Activated CD8-positive, alpha-beta T cell treated with anti-CD3 and anti-CD28 coated beads for 36 hours (primary cell): ENCODE data around the gene KRTAP5-11. TPM values are rescaled to one million over a fixed set of nuclear protein-coding genes. Genes with fewer than 3 reads are reported as not detected.

Experiments
- ATAC-seq: fragments of 200-7000 bp; cut with Tn5 transposase; one replicate; pipeline ENCODE4 v1.10.0; 2021; ENCODE audit warnings: mild to moderate bottlenecking, moderate library complexity
- CTCF ChIA-PET: fragments of 350-600 bp; sonication (Branson Sonifier 250); formaldehyde crosslinking; loops from one replicate; lab custom pipeline; 2021; ENCODE audit warnings: antibody characterized with exemption; lab: Charles Lee
- POLR2A ChIA-PET: fragments of 350-600 bp; sonication (Branson Sonifier 250); formaldehyde crosslinking; loops from one replicate; lab custom pipeline; 2021; ENCODE audit warnings: antibody characterized with exemption; lab: Charles Lee
- DNase-seq: peaks from one replicate; pipeline ENCODE4 v3.0.0-alpha.2; 2020
- H3K27ac Mint-ChIP-seq: one replicate; pipeline ENCODE4 v1.8.0; 2021; ENCODE audit warnings: mild to moderate bottlenecking, mixed read lengths
- H3K27me3 Mint-ChIP-seq: one replicate; pipeline ENCODE4 v1.8.0; 2021; ENCODE audit warnings: mixed read lengths
- H3K36me3 Mint-ChIP-seq: one replicate; pipeline ENCODE4 v1.8.0; 2021; ENCODE audit warnings: low read depth, mixed read lengths
- H3K4me1 Mint-ChIP-seq: one replicate; pipeline ENCODE4 v1.8.0; 2021; ENCODE audit warnings: low read depth, mixed read lengths
- H3K4me3 Mint-ChIP-seq: one replicate; pipeline ENCODE4 v1.8.0; 2021; ENCODE audit warnings: mild to moderate bottlenecking, moderate library complexity, mixed read lengths
- H3K9me3 Mint-ChIP-seq: one replicate; pipeline ENCODE4 v1.8.0; 2021; ENCODE audit warnings: mixed read lengths
- intact Hi-C: fragments of 100-400 bp; cut with micrococcal nuclease; formaldehyde crosslinking; loops from one replicate; pipeline ENCODE4 v1.10.0; 2022
- total RNA-seq, 2 experiments: library from RNA; stranded (reverse); gene quantifications; one replicate each; pipeline ENCODE4 v1.2.3, GENCODE V29; 2021
- TF ChIP-seq, protein P1 (sequence below): fragments of 200-600 bp; IDR thresholded peaks from one replicate; pipeline ENCODE4 v1.8.0; 2022; ENCODE audit warnings: antibody characterized with exemption, mild to moderate bottlenecking

Gene KRTAP5-11
- total RNA-seq, 2 experiments from 2014 or later, result not detected

DNA sequence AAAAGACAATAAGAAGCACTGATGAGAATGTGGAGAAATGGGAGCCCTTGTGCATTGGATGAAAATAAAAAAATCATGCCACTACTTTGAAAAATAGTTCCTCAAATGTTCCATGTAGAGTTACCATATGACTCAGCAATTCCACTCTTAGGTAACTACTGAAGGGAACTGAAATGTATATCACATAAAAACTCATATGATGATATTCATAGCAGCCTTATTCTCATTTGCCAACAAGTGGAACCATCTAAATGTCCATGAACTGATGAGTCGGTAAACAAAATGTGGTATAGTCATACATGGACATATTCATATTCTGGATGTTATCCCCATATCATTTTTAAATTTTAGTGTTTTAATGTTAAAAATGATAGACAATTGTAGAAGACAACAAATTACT, 31.0 kb downstream of the KRTAP5-11 start:
- intact Hi-C loops, result no loop called here
- ChIA-PET CTCF (no interaction called here), POLR2A (no interaction called here)
- H3K4me1 Mint-ChIP-seq, result no peaks in the 10 kb centered on the region
- no peak for ATAC-seq
- peaks cover 14% of the 10 kb centered on the region for H3K27me3 Mint-ChIP-seq
- DNase-seq, result no peak
- H3K27ac Mint-ChIP-seq, result no peak overlapping the region
- no peak overlapping the region for H3K4me3 Mint-ChIP-seq
- H3K36me3 Mint-ChIP-seq, result no peaks in the 10 kb centered on the region
- TF ChIP-seq, protein P1, sequence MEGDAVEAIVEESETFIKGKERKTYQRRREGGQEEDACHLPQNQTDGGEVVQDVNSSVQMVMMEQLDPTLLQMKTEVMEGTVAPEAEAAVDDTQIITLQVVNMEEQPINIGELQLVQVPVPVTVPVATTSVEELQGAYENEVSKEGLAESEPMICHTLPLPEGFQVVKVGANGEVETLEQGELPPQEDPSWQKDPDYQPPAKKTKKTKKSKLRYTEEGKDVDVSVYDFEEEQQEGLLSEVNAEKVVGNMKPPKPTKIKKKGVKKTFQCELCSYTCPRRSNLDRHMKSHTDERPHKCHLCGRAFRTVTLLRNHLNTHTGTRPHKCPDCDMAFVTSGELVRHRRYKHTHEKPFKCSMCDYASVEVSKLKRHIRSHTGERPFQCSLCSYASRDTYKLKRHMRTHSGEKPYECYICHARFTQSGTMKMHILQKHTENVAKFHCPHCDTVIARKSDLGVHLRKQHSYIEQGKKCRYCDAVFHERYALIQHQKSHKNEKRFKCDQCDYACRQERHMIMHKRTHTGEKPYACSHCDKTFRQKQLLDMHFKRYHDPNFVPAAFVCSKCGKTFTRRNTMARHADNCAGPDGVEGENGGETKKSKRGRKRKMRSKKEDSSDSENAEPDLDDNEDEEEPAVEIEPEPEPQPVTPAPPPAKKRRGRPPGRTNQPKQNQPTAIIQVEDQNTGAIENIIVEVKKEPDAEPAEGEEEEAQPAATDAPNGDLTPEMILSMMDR, result no peak
- no peaks in the 10 kb centered on the region for H3K9me3 Mint-ChIP-seq

DNA sequence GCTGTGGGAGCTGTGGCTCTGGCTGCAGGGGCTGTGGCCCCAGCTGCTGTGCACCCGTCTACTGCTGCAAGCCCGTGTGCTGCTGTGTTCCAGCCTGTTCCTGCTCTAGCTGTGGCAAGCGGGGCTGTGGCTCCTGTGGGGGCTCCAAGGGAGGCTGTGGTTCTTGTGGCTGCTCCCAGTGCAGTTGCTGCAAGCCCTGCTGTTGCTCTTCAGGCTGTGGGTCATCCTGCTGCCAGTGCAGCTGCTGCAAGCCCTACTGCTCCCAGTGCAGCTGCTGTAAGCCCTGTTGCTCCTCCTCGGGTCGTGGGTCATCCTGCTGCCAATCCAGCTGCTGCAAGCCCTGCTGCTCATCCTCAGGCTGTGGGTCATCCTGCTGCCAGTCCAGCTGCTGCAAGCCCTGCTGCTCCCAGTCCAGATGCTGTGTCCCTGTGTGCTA, 33.9 kb downstream of the KRTAP5-11 start:
- intact Hi-C loops, result no loop called here
- ChIA-PET POLR2A (no interaction called here), CTCF (no interaction called here)
- H3K27me3 Mint-ChIP-seq, result peaks cover 14% of the 10 kb centered on the region
- H3K27ac Mint-ChIP-seq, result no peak overlapping the region
- H3K4me1 Mint-ChIP-seq, result peaks cover 8% of the 10 kb centered on the region
- ATAC-seq (no peak), DNase-seq (no peak)
- H3K9me3 Mint-ChIP-seq, result no peaks in the 10 kb centered on the region
- TF ChIP-seq, protein P1, result no peak
- no peak overlapping the region for H3K4me3 Mint-ChIP-seq
- no peaks in the 10 kb centered on the region for H3K36me3 Mint-ChIP-seq

DNA sequence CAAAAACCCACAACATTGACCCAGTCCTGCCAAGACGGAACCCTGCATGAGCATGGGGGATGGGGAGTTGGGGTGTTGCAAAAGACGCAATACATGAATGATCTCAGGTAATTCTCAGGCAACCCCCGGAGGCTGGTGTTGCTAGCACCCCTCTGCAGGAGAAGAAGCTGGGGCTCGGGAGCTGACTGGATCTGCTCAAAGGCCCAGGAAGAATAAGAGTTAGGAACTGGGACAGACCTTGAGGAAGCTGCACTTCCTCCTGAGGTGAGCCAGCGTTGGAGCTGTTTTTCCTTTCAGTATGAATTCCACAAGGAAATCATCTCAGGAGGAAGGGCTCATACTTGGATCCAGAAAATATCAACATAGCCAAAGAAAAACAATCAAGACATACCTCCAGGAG, 34.6 kb downstream of the KRTAP5-11 start, which contains the start of gene KRTAP5-9:
KRTAP5-9 (plus strand) TSS at position 301 of the 400 bp plus-strand sequence. CDS start 238 bp downstream, outside the sequence.
- ATAC-seq, result no peak
- POLR2A ChIA-PET, result no interaction called here
- CTCF ChIA-PET, result no interaction called here

DNA sequence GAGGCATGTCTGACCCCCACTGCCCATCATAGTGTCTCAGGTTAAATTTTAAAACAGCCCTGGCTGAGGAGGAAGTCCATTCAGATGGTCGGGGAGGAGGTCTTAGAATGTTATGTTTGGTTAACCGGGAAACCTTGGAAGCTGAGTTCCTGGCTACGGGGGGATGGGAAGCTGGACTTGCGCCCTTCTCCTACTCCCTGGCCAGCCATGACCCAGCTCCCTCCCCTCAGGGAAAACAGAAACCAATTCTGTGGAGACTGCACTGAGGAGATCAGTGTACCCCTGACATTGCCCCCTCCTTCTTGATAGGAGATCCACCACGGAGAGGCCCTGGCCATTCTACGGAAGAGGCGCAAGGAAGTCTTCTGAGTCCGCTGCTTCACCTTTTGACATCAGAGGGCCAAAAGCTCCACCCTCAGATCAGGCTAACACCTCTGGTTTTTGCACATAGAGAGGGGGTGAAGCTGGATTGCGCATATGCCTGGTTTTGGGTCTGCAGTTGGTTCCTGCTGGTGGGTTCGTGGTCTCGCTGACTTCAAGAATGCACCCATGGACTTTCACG, 37.2 kb downstream of the KRTAP5-11 start:
- ChIA-PET CTCF (interaction anchor here (1.9 kb wide), 1 partner anchor 17 kb away, joined by 4 read pairs; no protein-coding TSS in a partner anchor), POLR2A (no interaction called here)
- intact Hi-C loops, result no loop called here
- no peaks in the 10 kb centered on the region for H3K36me3 Mint-ChIP-seq
- DNase-seq (no peak), ATAC-seq (no peak)
- H3K4me3 Mint-ChIP-seq, result no peak overlapping the region
- peaks cover 17% of the 10 kb centered on the region for H3K27me3 Mint-ChIP-seq
- H3K4me1 Mint-ChIP-seq, result peaks cover 23% of the 10 kb centered on the region
- peaks cover 10% of the 10 kb centered on the region for H3K9me3 Mint-ChIP-seq
- TF ChIP-seq, protein P1, result no peak
- no peak overlapping the region for H3K27ac Mint-ChIP-seq

More for the DNA sequence above, 34.6 kb downstream of the KRTAP5-11 start, which contains the start of gene KRTAP5-9:
- H3K36me3 Mint-ChIP-seq, result no peaks in the 10 kb centered on the region
- H3K9me3 Mint-ChIP-seq, result no peaks in the 10 kb centered on the region
- H3K4me3 Mint-ChIP-seq, result no peak within 1 kb of the TSS
- intact Hi-C loops, result no loop called here
- DNase-seq, result no peak
- peaks cover 17% of the 10 kb centered on the region for H3K27me3 Mint-ChIP-seq
- H3K27ac Mint-ChIP-seq, result no peak within 1 kb of the TSS
- peaks cover 15% of the 10 kb centered on the region for H3K4me1 Mint-ChIP-seq
- TF ChIP-seq, protein P1, result no peak

DNA sequence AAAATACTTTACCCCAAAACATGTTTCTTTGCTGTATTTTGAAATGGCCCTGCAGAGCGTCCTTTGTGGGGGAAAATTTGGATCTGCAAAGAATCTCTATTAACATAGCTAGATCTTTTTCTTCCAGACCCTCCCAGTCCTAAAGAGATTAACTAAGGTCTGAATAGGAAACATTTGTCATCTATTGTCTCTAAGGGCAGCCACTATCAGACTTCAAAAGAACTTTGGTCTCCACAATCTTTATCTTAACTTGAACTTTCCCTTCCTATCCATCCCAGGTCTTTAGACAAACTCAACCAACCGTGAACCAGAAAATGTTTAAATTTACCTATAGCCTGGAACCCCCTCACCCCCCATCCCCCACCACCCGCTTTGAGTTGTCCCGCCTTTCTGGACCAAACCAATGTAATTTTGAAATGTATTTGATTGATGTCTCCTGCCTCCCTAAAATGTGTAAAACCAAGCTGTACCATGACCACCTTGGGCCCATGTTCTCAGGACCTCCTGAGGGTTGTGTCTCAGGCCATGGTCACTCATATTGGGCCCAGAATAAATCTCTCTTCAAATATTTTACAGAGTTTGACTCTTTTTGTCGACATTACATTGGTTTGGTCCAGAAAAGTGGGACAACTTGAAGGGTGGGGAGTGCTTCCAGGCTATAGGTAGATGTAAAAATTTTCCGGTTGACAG, 38.0 kb downstream of the KRTAP5-11 start:
- H3K4me1 Mint-ChIP-seq, result peaks cover 23% of the 10 kb centered on the region
- ATAC-seq, result no peak
- H3K27me3 Mint-ChIP-seq, result peaks cover 15% of the 10 kb centered on the region
- ChIA-PET CTCF (interaction anchor here (1.9 kb wide), 1 partner anchor 18 kb away, joined by 4 read pairs; no protein-coding TSS in a partner anchor), POLR2A (no interaction called here)
- intact Hi-C loops, result no loop called here
- TF ChIP-seq, protein P1, result no peak
- H3K4me3 Mint-ChIP-seq, result no peak overlapping the region
- H3K27ac Mint-ChIP-seq, result no peak overlapping the region
- DNase-seq, result no peak
- H3K9me3 Mint-ChIP-seq, result peaks cover 10% of the 10 kb centered on the region
- H3K36me3 Mint-ChIP-seq, result no peaks in the 10 kb centered on the region
